NCI-H128 (cell line): ENCODE data around the gene LGALS3BP.

Experiments used
- DNase-seq: peaks from one replicate; lab custom pipeline; 2025; ENCODE audit not compliant: unreplicated experiment; lab: John Stamatoyannopoulos, UW

LGALS3BP gene

GRCh38 chr17:79014158-79014758, 34.5 kb upstream of the LGALS3BP start:
- no peak for DNase-seq

- no peak for DNase-seq
Measured at GRCh38 chr17:79012563-79013134, 32.9 kb upstream of the LGALS3BP start.

- DNase-seq, result no peak
Measured at GRCh38 chr17:79011451-79012147, 31.9 kb upstream of the LGALS3BP start.

- no peak for DNase-seq
Measured at GRCh38 chr17:79010304-79010646, 30.6 kb upstream of the LGALS3BP start.

GRCh38 chr17:79009397-79010303, 29.9 kb upstream of the LGALS3BP start, which contains the start of gene CANT1:
Gene CANT1, minus strand, starts transcription at chr17:79009764. Its CDS starts 12,142 bp downstream, at chr17:78997622.
- peak; percentile 28 for DNase-seq

- no peak for DNase-seq
Measured at GRCh38 chr17:79008666-79009387, 29.1 kb upstream of the LGALS3BP start.

- DNase-seq, result no peak
Measured at GRCh38 chr17:79007504-79008381, 28.0 kb upstream of the LGALS3BP start.

GRCh38 chr17:79006794-79007503, 27.2 kb upstream of the LGALS3BP start:
- no peak for DNase-seq

GRCh38 chr17:79006046-79006445, 26.3 kb upstream of the LGALS3BP start:
- DNase-seq, result no peak

GRCh38 chr17:79005063-79005861, 25.5 kb upstream of the LGALS3BP start:
- DNase-seq, result peak; percentile 37

- no peak for DNase-seq
Measured at GRCh38 chr17:79003661-79004411, 24.1 kb upstream of the LGALS3BP start.

GRCh38 chr17:79002796-79003593, 23.3 kb upstream of the LGALS3BP start:
- DNase-seq, result no peak

- no peak for DNase-seq
Measured at GRCh38 chr17:79002291-79002690, 22.6 kb upstream of the LGALS3BP start.

- DNase-seq, result no peak
Measured at GRCh38 chr17:79001190-79002020, 21.7 kb upstream of the LGALS3BP start.

GRCh38 chr17:79000396-79001189, 20.9 kb upstream of the LGALS3BP start:
- no peak for DNase-seq
